Right lung (tissue), 5 donors: ENCODE data around the gene VPS52. TPM values are rescaled to one million over a fixed set of nuclear protein-coding genes. Genes with fewer than 3 reads are reported as not detected.

Source experiments
- DNase-seq, 2 donors: peaks; one replicate each; pipeline ENCODE4 v3.0.0-alpha.2; 2013
- polyA plus RNA-seq, 5 donors: library from polyadenylated mRNA; unstranded; fragments of 120-200 nt; gene quantifications; one replicate each; pipeline versions ENCODE4 v1.2.1 to v1.2.3, GENCODE V29; 2013; ENCODE audit warnings: inconsistent platforms in 1 of 5, low replicate concordance in 1 of 5; ENCODE audit not compliant: insufficient read length in 5 of 5, insufficient read depth in 1 of 5

Gene VPS52
- polyA plus RNA-seq, 5 donors, result 74.4 to 88.8 (median 81.1) TPM

GRCh38 chr6:33312361-33313104 is 40.9 kb upstream of the VPS52 start:
- DNase-seq, result peak in 1 of 2 donors; percentile 45

- no peak for DNase-seq
Observed at GRCh38 chr6:33306356-33306755, 34.7 kb upstream of the VPS52 start.

GRCh38 chr6:33305052-33305451 is 33.4 kb upstream of the VPS52 start:
- DNase-seq, result no peak

- DNase-seq, result no peak
Observed at GRCh38 chr6:33304216-33304615, 32.5 kb upstream of the VPS52 start.

GRCh38 chr6:33301877-33302276 is 30.2 kb upstream of the VPS52 start:
- DNase-seq, result no peak

- DNase-seq, result peak; percentile 88 to 89
Observed at GRCh38 chr6:33299237-33299944, 27.7 kb upstream of the VPS52 start.

- DNase-seq, result peak; percentile 78 to 79
Observed at GRCh38 chr6:33298773-33299236, 27.1 kb upstream of the VPS52 start, which contains the start of gene RGL2. Gene RGL2 (minus strand): TSS chr6:33298942. CDS start chr6:33298610, 332 bp downstream.

GRCh38 chr6:33297956-33298772 is 26.5 kb upstream of the VPS52 start:
- DNase-seq, result peak; percentile 72 to 76

GRCh38 chr6:33297406-33297955 is 25.8 kb upstream of the VPS52 start:
- peak; percentile 51 to 55 for DNase-seq

GRCh38 chr6:33296797-33297405 is 25.2 kb upstream of the VPS52 start:
- no peak for DNase-seq

- no peak for DNase-seq
Observed at GRCh38 chr6:33295621-33296369, 24.1 kb upstream of the VPS52 start.

GRCh38 chr6:33294086-33294823 is 22.6 kb upstream of the VPS52 start:
- DNase-seq, result no peak

- no peak for DNase-seq
Observed at GRCh38 chr6:33292996-33293682, 21.5 kb upstream of the VPS52 start.

- DNase-seq, result no peak
Observed at GRCh38 chr6:33290459-33290858, 18.8 kb upstream of the VPS52 start.

- no peak for DNase-seq
Observed at GRCh38 chr6:33289784-33290315, 18.2 kb upstream of the VPS52 start.

GRCh38 chr6:33288921-33289783 is 17.5 kb upstream of the VPS52 start, which contains the start of the genes PFDN6 and WDR46:
Gene PFDN6 (plus strand): TSS chr6:33289601. CDS start chr6:33289857, 256 bp downstream.
Gene WDR46 (minus strand): TSS chr6:33289239. CDS start chr6:33289170, 69 bp downstream.
- DNase-seq, result peak; percentile 91

- no peak for DNase-seq
Observed at GRCh38 chr6:33288141-33288920, 16.7 kb upstream of the VPS52 start.
